Neuronal stem cell (in vitro differentiated cells): ENCODE results near the gene SNX30.

ENCODE experiments used
- DNase-seq: peaks from one replicate; pipeline ENCODE4 v3.0.0-alpha.2; 2013; ENCODE audit warnings: low spot score
- H2AFZ ChIP-seq: one replicate; pipeline ENCODE4 v1.6.1; 2013; ENCODE audit warnings: mild to moderate bottlenecking, low read length, inconsistent platforms
- H2AK5ac ChIP-seq: 2 replicates; pipeline ENCODE4 v1.6.1; 2013; ENCODE audit warnings: low read depth, mild to moderate bottlenecking, inconsistent platforms, low read length, moderate library complexity, mixed read lengths
- H2BK120ac ChIP-seq: 2 replicates; pipeline ENCODE4 v1.6.1; 2013; ENCODE audit warnings: low read depth, mild to moderate bottlenecking, inconsistent platforms, low read length, moderate library complexity, mixed read lengths
- H2BK12ac ChIP-seq: one replicate; pipeline ENCODE4 v1.6.1; 2013; ENCODE audit warnings: low read length, inconsistent platforms
- H2BK15ac ChIP-seq: 2 replicates; pipeline ENCODE4 v1.6.1; 2013; ENCODE audit warnings: mild to moderate bottlenecking, low read length, inconsistent platforms, mixed read lengths
- H2BK5ac ChIP-seq: one replicate; pipeline ENCODE4 v1.6.1; 2013; ENCODE audit warnings: inconsistent platforms, mild to moderate bottlenecking, low read length, moderate library complexity
- H3K14ac ChIP-seq: one replicate; pipeline ENCODE4 v1.6.1; 2013; ENCODE audit warnings: low read length, inconsistent platforms
- H3K18ac ChIP-seq: 2 replicates; pipeline ENCODE4 v1.6.1; 2013; ENCODE audit warnings: low read length, inconsistent platforms
- H3K23ac ChIP-seq: 2 replicates; pipeline ENCODE4 v1.6.1; 2013; ENCODE audit warnings: low read depth, mild to moderate bottlenecking, mixed read lengths, low read length, inconsistent platforms; ENCODE audit not compliant: poor library complexity
- H3K27ac ChIP-seq: replicated peaks from 3 replicates; pipeline ENCODE4 v1.5.1; 2013; ENCODE audit warnings: low read length, inconsistent platforms
- H3K27me3 ChIP-seq, 3 experiments: 2 replicates each; pipeline ENCODE4 v1.6.1; 2013; ENCODE audit warnings: low read length in 3 of 3, mild to moderate bottlenecking in 2 of 3, inconsistent platforms in 1 of 3, low read depth in 1 of 3, mixed read lengths in 1 of 3, moderate library complexity in 1 of 3; ENCODE audit not compliant: control insufficient read depth in 3 of 3, insufficient read depth in 3 of 3
- H3K36me3 ChIP-seq, 2 donors: replicated peaks in 1 of 2; 2 replicates each; pipeline ENCODE4 v1.6.1; 2013; ENCODE audit warnings: low read length in 2 of 2; ENCODE audit not compliant: control insufficient read depth in 2 of 2, insufficient read depth in 2 of 2
- H3K4ac ChIP-seq: 2 replicates; pipeline ENCODE4 v1.6.1; 2013; ENCODE audit warnings: inconsistent platforms, mild to moderate bottlenecking, low read length, moderate library complexity
- H3K4me1 ChIP-seq, 2 donors: 1 replicate in 1 of 2; 2 replicates in 1 of 2; pipeline ENCODE4 v1.6.1; 2013; ENCODE audit warnings: low read length in 2 of 2, low read depth in 1 of 2; ENCODE audit not compliant: control insufficient read depth in 2 of 2, insufficient read depth in 1 of 2
- H3K4me2 ChIP-seq: one replicate; pipeline ENCODE4 v1.6.1; 2013; ENCODE audit warnings: mild to moderate bottlenecking, low read length, inconsistent platforms; ENCODE audit not compliant: insufficient read depth, poor library complexity, severe bottlenecking
- H3K4me3 ChIP-seq, 2 donors: 2 replicates each; pipeline ENCODE4 v1.5.1; 2013; ENCODE audit warnings: low read length in 2 of 2, mild to moderate bottlenecking in 2 of 2, inconsistent platforms in 1 of 2, moderate library complexity in 1 of 2
- H3K79me1 ChIP-seq: one replicate; pipeline ENCODE4 v1.6.1; 2013; ENCODE audit warnings: low read depth, mild to moderate bottlenecking, inconsistent platforms, low read length, moderate library complexity
- H3K9ac ChIP-seq: one replicate; pipeline ENCODE4 v1.6.1; 2013; ENCODE audit warnings: mild to moderate bottlenecking, low read depth, low read length, inconsistent platforms; ENCODE audit not compliant: poor library complexity
- H3K9me3 ChIP-seq, 2 donors: replicated peaks in 1 of 2; 2 replicates each; pipeline versions ENCODE3 to v1.6.1; 2013; ENCODE audit warnings: low read length in 2 of 2, mild to moderate bottlenecking in 2 of 2, inconsistent platforms in 1 of 2, low read depth in 1 of 2, mixed read lengths in 1 of 2, moderate library complexity in 1 of 2; ENCODE audit not compliant: control insufficient read depth in 2 of 2, insufficient read depth in 1 of 2
- H4K8ac ChIP-seq: one replicate; pipeline ENCODE4 v1.6.1; 2013; ENCODE audit warnings: low read depth, mild to moderate bottlenecking, inconsistent platforms, low read length, moderate library complexity
- H4K91ac ChIP-seq: one replicate; pipeline ENCODE4 v1.6.1; 2013; ENCODE audit warnings: low read length, low read depth, mild to moderate bottlenecking, inconsistent platforms; ENCODE audit not compliant: poor library complexity
- WGBS, 2 donors: extraction: QIAGEN DNeasy Blood & Tissue Kit; methylation state at CpG; one replicate each; pipeline ENCODE4 v1.1.7; 2013; ENCODE audit warnings: missing lambda C conversion rate in 2 of 2, mixed read lengths in 1 of 2; ENCODE audit not compliant: insufficient read length in 2 of 2, insufficient replicate concordance in 1 of 2; ENCODE audit errors: extremely low coverage in 2 of 2; 5-methylcytosine and 5-hydroxymethylcytosine counted together

SNX30 gene

DNA sequence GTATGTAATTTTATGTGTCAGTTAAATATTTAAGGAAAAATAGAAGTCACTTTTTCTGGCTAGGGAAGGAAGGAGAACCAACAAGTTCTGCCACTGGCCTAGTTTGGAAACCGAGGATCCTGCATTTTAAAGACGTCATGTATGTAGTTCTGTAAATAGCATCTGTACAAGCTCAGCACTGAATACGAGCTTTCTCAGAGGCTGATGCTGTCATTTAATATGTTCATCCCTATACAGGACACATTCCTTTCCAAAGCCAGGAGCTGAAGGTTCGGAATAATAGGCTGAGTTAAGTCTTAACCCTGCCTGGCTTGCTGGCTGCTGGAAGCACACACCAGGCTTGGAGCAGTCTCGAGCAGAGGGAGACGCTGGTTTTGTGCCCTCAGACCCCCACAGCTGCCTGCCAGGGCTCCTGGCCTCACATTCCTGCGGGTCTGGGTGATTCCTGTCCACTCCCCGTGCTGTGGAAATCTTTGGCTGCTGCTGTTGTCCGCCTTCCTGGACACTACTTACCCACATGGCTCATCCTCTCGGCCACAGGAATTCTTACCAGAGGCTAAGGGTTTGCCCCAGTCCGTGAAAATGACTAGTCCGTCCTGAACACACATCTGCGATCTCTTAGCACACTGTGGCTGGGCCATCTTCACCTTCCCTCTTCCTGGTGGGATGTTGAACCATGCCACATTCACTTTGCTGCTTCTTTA lies 103.5 kb downstream of the SNX30 start:
- WGBS, 2 donors = no CpG with 5 or more reads among the region's 13 CpGs

DNA sequence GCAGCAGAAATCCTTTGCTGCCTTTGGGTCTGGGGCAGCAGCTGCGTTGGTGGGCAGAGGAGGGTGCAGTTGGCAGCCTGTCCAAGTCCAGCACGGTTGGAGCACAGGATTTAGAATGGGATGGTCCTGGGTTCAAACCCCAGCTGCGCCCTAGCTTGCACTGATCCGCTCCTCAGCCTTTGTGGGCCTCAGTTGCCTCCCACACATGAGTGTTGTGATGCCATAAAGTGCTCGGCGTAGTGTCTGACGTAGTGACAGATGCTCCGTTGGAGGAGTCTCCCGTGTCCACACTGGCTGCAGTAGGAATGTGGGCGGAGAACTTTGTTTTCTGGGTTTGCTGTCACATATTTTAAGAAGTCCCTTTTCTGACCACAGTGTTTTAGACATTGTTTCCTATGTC lies 104.1 kb downstream of the SNX30 start:
- Histone ChIP-seq H2AK5ac (no peak overlapping the region), H2BK120ac (no peak overlapping the region), H3K18ac (no peak overlapping the region), H4K91ac (no peak overlapping the region), H3K4ac (no peak overlapping the region), H3K27ac (no peak overlapping the region), H3K4me2 (no peak overlapping the region), H3K27me3 (no peaks in the 10 kb centered on the region), H2BK15ac (no peak overlapping the region), H3K79me1 (no peaks in the 10 kb centered on the region), H4K8ac (no peak overlapping the region), H3K9me3 (no peaks in the 10 kb centered on the region), H3K4me1 (no peaks in the 10 kb centered on the region), H2BK5ac (no peak overlapping the region), H2AFZ (no peak overlapping the region), H3K9ac (no peak overlapping the region), H2BK12ac (no peak overlapping the region), H3K23ac (no peak overlapping the region), H3K36me3 (peaks cover 0 to 30% of the 10 kb centered on the region in 2 donors), H3K14ac (no peak overlapping the region), H3K4me3 (no peak overlapping the region)
- no peak for DNase-seq
- WGBS, 2 donors = no CpG with 5 or more reads among the region's 10 CpGs

More for the DNA sequence above, 103.5 kb downstream of the SNX30 start:
- Histone ChIP-seq H2BK12ac (no peak overlapping the region), H3K27me3 (no peaks in the 10 kb centered on the region), H3K23ac (no peak overlapping the region), H2BK15ac (no peak overlapping the region), H3K27ac (no peak overlapping the region), H3K9ac (peak overlapping the region; percentile 13), H2BK5ac (no peak overlapping the region), H3K18ac (peak overlapping the region; percentile 49), H3K9me3 (no peaks in the 10 kb centered on the region), H4K8ac (no peak overlapping the region), H3K4me1 (peaks cover 0 to under 1% of the 10 kb centered on the region in 2 donors), H4K91ac (no peak overlapping the region), H2AFZ (no peak overlapping the region), H3K79me1 (no peaks in the 10 kb centered on the region), H2AK5ac (no peak overlapping the region), H3K36me3 (peaks cover 0 to 30% of the 10 kb centered on the region in 2 donors), H2BK120ac (no peak overlapping the region), H3K14ac (no peak overlapping the region), H3K4me3 (no peak overlapping the region), H3K4me2 (no peak overlapping the region), H3K4ac (no peak overlapping the region)
- DNase-seq = no peak

GRCh38 chr9:112856200-112856599 lies 105.6 kb downstream of the SNX30 start:
- Histone ChIP-seq H3K27ac (no peak overlapping the region), H3K36me3 (peaks cover 0 to 26% of the 10 kb centered on the region in 2 donors), H3K9ac (no peak overlapping the region), H3K4me1 (no peaks in the 10 kb centered on the region), H3K27me3 (no peaks in the 10 kb centered on the region), H3K14ac (no peak overlapping the region), H3K79me1 (no peaks in the 10 kb centered on the region), H4K8ac (no peak overlapping the region), H3K4me3 (no peak overlapping the region), H3K23ac (peak overlapping the region; percentile 16), H4K91ac (no peak overlapping the region), H3K18ac (no peak overlapping the region), H3K4ac (no peak overlapping the region), H3K9me3 (no peaks in the 10 kb centered on the region), H2BK15ac (no peak overlapping the region), H2AK5ac (no peak overlapping the region), H2AFZ (no peak overlapping the region), H2BK5ac (no peak overlapping the region), H2BK12ac (no peak overlapping the region), H2BK120ac (no peak overlapping the region), H3K4me2 (no peak overlapping the region)
- no peak for DNase-seq
- WGBS, 2 donors = 100% methylated on average over 3 of the region's 8 CpGs; no CpG with 5 or more reads in 1 of the 2 donors

DNA sequence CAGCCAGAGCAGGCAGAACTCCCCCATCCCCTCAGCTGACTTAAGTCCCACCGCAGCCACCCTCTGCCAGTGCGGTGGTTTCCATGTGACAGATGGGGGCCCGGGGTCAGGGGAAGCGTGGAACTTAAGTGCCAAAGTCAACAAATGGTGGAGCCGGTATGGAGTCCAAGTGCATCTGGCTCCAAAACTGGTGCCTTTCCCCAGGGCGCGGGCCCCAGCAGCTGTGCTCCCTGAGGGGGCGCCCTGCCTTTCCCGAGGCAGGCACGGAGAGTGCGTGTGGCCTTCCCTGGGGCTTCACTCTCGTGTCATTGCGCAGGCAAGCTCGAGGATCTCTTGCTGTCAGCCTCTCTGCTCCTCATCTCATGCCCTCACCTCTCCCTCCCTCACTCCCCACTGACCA lies 106.3 kb downstream of the SNX30 start:
- Histone ChIP-seq H2BK120ac (no peak overlapping the region), H2BK5ac (no peak overlapping the region), H2AK5ac (no peak overlapping the region), H3K9me3 (no peaks in the 10 kb centered on the region), H3K23ac (no peak overlapping the region), H3K14ac (peak overlapping the region; percentile 41), H2AFZ (no peak overlapping the region), H3K36me3 (peaks cover 0 to 21% of the 10 kb centered on the region in 2 donors), H3K18ac (peak overlapping the region; percentile 15), H3K4me1 (no peaks in the 10 kb centered on the region), H3K9ac (no peak overlapping the region), H4K91ac (no peak overlapping the region), H3K27ac (no peak overlapping the region), H3K4me3 (no peak overlapping the region), H3K79me1 (no peaks in the 10 kb centered on the region), H3K27me3 (no peaks in the 10 kb centered on the region), H2BK15ac (no peak overlapping the region), H4K8ac (no peak overlapping the region), H3K4me2 (no peak overlapping the region), H3K4ac (no peak overlapping the region), H2BK12ac (no peak overlapping the region)
- WGBS, 2 donors = no CpG with 5 or more reads among the region's 14 CpGs
- no peak for DNase-seq
